ENCODE results near the gene PRPF39. TPM values are rescaled to one million over a fixed set of nuclear protein-coding genes. Genes with fewer than 3 reads are reported as not detected.

Gene PRPF39
- total RNA-seq, 1 experiment from 2014 or later: 59.8 TPM

GRCh38 chr14:45073231-45073879 lies 10.6 kb upstream of the PRPF39 start:
- H3K23me2 ChIP-seq (ENCODE audit: insufficient read length, low read depth, low read length, poor library complexity, severe bottlenecking): no peaks in the 10 kb centered on the region
- WGBS (ENCODE audit: extremely low coverage, insufficient read length, low lambda C conversion rate): no CpG with 5 or more reads among the region's 5 CpGs
- Mint-ChIP-seq H3K36me3 (ENCODE audit: insufficient read depth in 1 of 3, low read depth in 3 of 3) (peaks cover 2 to 9% (median 5%) of the 10 kb centered on the region in 3 experiments; a peak in 5 of 7 replicates), H3K4me1 (peaks cover 5 to 9% of the 10 kb centered on the region in 2 experiments; a peak in 3 of 4 replicates), H3K4me3 (no peak overlapping the region), H3K27me3 (ENCODE audit: low read depth) (no peaks in the 10 kb centered on the region), H3K27ac (no peak overlapping the region), H3K9me3 (no peaks in the 10 kb centered on the region)
- no peak overlapping the region for H3T11ph ChIP-seq (ENCODE audit: low read length)
- H3K79me2 ChIP-seq (ENCODE audit: insufficient read depth, low read length): no peaks in the 10 kb centered on the region
- H2AK5ac ChIP-seq (ENCODE audit: insufficient read length, low read length): no peak overlapping the region
- no peaks in the 10 kb centered on the region for H3K27me3 ChIP-seq (ENCODE audit: insufficient read depth, low read length)
- no peaks in the 10 kb centered on the region for H3K9me3 ChIP-seq (ENCODE audit: control insufficient read depth, low read depth, low read length)
- no peaks in the 10 kb centered on the region for H4K20me1 ChIP-seq (ENCODE audit: control insufficient read depth, insufficient read depth, insufficient read length)
- H2BK120ac ChIP-seq (ENCODE audit: low read depth, low read length, poor library complexity, severe bottlenecking): no peak overlapping the region
- no peak for TF ChIP-seq CTCF (conservative IDR thresholded peaks at IDR 0.05)
- H3K14ac ChIP-seq (ENCODE audit: insufficient read depth, low read length): no peak overlapping the region
- H3K18ac ChIP-seq (ENCODE audit: insufficient read length, low read depth, low read length): no peak overlapping the region
- H3K79me1 ChIP-seq (ENCODE audit: insufficient read depth, low read depth, low read length, poor library complexity, severe bottlenecking): no peaks in the 10 kb centered on the region
- no peak overlapping the region for H3K27ac ChIP-seq (ENCODE audit: insufficient read length, low read depth, low read length)
- H3K4me2 ChIP-seq (ENCODE audit: insufficient read depth, insufficient read length, low read length): no peak overlapping the region
- no peaks in the 10 kb centered on the region for H3K4me1 ChIP-seq (ENCODE audit: insufficient read depth, low read length)
- H2BK20ac ChIP-seq (ENCODE audit: low read depth, low read length, poor library complexity, severe bottlenecking): no peak overlapping the region
- H4K91ac ChIP-seq (ENCODE audit: insufficient read length, low read depth, low read length): no peak overlapping the region
- H4K5ac ChIP-seq (ENCODE audit: insufficient read length, low read depth, low read length): no peak overlapping the region
- no peak overlapping the region for H4K8ac ChIP-seq (replicated peaks; ENCODE audit: insufficient read length, low read depth, low read length)
- H3K9ac ChIP-seq (ENCODE audit: extremely low read depth, insufficient read length, low read length): no peak overlapping the region
- H3K23ac ChIP-seq (ENCODE audit: insufficient read length, low read depth, low read length): no peak overlapping the region
- H2BK15ac ChIP-seq (ENCODE audit: low read depth, low read length): no peak overlapping the region
- no peak for DNase-seq
- H2BK12ac ChIP-seq (ENCODE audit: insufficient read length, low read depth, low read length): no peak overlapping the region
- H2AFZ ChIP-seq (ENCODE audit: low read length): no peak overlapping the region
- no peak overlapping the region for H2BK5ac ChIP-seq (ENCODE audit: insufficient read length, low read length)
- no peak overlapping the region for H3K4ac ChIP-seq (ENCODE audit: low read depth, low read length)
- H3K56ac ChIP-seq (ENCODE audit: insufficient read length, low read depth, low read length): no peak overlapping the region

Data from H9 (cell line).